ENCODE measurements around the gene KIF21A. TPM values are rescaled to one million over a fixed set of nuclear protein-coding genes. Genes with fewer than 3 reads are reported as not detected.

Gene KIF21A
- total RNA-seq, 2 donors from 2014 or later, result 32.3 to 35.3 TPM

DNA sequence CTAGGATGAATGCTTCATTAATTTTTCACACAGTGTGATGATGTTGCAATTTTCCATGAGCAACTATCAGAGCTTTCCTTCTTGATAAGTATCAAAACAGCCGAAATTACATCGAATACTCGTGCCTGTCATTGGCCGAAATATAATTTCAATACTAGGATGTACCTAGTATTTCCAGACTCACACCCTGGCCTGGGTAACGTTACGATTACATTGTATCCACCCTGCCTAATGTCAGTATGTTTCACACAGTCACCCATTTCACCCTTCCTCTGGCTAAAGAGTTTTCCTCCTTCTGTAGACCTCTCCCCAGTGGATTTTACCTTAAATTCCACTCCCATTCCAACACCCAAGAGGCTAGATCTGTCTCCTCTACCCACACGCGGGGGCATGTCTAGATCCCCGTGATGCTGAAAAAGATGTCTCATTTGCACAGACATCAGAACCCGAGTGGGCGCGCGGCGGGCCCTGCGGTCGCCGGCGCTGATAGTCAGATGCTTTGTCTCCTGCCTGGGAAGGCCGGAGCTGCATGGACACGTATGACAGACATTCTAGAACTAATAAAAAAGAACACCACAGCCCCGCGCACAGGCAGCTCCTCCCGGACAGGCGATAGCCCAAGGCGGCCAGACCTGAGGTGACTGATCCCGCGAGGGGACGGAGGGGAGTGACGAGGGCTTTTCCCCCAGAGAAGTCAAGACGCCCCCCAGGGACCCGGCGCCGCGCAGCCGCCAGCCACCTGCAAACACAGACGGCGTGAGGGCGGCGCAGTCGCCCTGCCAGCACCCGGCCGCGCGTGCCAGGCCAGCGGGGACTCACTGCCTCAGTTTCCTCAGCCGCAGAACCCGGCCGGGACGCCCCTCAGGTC lies 723 bp downstream of the KIF21A start:
- Histone ChIP-seq H3K36me3 (ENCODE audit: control insufficient read depth, insufficient read depth, low read length) (no peaks in the 10 kb centered on the region), H3K4me3 (ENCODE audit: low read length) (peak overlapping the region; percentile 98), H3K27ac (ENCODE audit: low read depth, low read length) (peak overlapping the region; percentile 98), H3K27me3 (ENCODE audit: control insufficient read depth, insufficient read depth, low read length, poor library complexity, severe bottlenecking) (no peaks in the 10 kb centered on the region), H3K4me1 (ENCODE audit: control insufficient read depth, insufficient read depth, low read length) (peaks cover 6% of the 10 kb centered on the region), H3K9me3 (ENCODE audit: control insufficient read depth, low read length) (no peaks in the 10 kb centered on the region), H3K9ac (ENCODE audit: extremely low read depth, low read length, poor library complexity, severe bottlenecking) (peak overlapping the region; percentile 81)
- peaks cover 25% of the 10 kb centered on the region for H3K4me1 Mint-ChIP-seq
- peaks cover 1% of the 10 kb centered on the region for H3K27me3 Mint-ChIP-seq (ENCODE audit: insufficient read depth)
- TF ChIP-seq, protein P1, sequence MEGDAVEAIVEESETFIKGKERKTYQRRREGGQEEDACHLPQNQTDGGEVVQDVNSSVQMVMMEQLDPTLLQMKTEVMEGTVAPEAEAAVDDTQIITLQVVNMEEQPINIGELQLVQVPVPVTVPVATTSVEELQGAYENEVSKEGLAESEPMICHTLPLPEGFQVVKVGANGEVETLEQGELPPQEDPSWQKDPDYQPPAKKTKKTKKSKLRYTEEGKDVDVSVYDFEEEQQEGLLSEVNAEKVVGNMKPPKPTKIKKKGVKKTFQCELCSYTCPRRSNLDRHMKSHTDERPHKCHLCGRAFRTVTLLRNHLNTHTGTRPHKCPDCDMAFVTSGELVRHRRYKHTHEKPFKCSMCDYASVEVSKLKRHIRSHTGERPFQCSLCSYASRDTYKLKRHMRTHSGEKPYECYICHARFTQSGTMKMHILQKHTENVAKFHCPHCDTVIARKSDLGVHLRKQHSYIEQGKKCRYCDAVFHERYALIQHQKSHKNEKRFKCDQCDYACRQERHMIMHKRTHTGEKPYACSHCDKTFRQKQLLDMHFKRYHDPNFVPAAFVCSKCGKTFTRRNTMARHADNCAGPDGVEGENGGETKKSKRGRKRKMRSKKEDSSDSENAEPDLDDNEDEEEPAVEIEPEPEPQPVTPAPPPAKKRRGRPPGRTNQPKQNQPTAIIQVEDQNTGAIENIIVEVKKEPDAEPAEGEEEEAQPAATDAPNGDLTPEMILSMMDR (conservative IDR thresholded peaks at IDR 0.05), result no peak
- H3K4me3 Mint-ChIP-seq, result peak overlapping the region; percentile 83
- H3K36me3 Mint-ChIP-seq (ENCODE audit: low read depth), result no peaks in the 10 kb centered on the region
- H3K9me3 Mint-ChIP-seq, result no peaks in the 10 kb centered on the region
- WGBS, 2 experiments (ENCODE audit: insufficient coverage in 1 of 2, insufficient read length in 1 of 2), result 1 to 3% methylated on average over 28 to 49 of the region's 49 CpGs
- peak; percentile 86 for DNase-seq
- peak overlapping the region; percentile 86 for H3K27ac Mint-ChIP-seq

DNA sequence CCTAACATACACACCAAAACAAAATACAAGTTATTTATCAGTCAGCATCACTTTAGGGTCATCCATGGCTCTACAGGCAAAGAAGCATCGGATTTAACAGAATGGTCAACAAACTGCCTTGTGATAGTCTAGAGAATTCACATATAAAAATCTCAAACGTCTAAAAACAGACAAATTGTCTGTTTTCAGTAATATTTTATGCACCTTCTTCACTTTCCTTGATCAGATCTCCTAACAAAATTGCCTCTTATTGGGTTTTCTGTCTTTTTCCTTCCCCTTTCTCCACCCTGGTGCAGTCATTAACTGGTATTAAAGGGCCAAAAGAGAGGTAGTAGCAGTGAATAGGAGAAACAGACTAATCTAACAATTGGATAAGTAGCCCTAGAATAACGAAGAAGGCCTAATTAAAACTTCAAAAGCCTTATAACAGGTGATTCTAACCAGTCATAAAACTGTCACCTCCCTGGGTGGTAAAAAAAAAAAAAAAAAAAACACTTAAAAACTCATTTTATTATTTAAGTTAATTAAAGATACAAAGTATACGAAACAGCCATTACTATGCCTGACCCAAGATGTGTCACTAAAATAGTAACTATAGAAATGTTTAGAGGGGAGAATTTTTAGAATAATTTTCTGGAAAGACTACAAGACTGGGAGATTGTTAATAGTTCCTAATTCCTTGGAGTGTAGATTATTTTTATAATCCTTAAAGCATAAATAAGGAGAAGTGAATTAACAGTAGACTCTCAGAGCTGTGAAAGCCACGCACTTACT lies 1.5 kb downstream of the KIF21A start:
- Mint-ChIP-seq H3K4me1 (peaks cover 32% of the 10 kb centered on the region), H3K9me3 (no peaks in the 10 kb centered on the region), H3K4me3 (peak overlapping the region; percentile 83), H3K27me3 (ENCODE audit: insufficient read depth) (peaks cover 1% of the 10 kb centered on the region), H3K27ac (peak overlapping the region; percentile 0), H3K36me3 (ENCODE audit: low read depth) (no peaks in the 10 kb centered on the region)
- H3K9ac ChIP-seq (ENCODE audit: extremely low read depth, low read length, poor library complexity, severe bottlenecking), result peak overlapping the region; percentile 81
- peaks cover 9% of the 10 kb centered on the region for H3K4me1 ChIP-seq (ENCODE audit: control insufficient read depth, insufficient read depth, low read length)
- TF ChIP-seq, protein P1 (conservative IDR thresholded peaks at IDR 0.05), result no peak
- DNase-seq, result no peak
- no peak overlapping the region for H3K27ac ChIP-seq (ENCODE audit: low read depth, low read length)
- H3K4me3 ChIP-seq (ENCODE audit: low read length), result peak overlapping the region; percentile 98
- H3K27me3 ChIP-seq (ENCODE audit: control insufficient read depth, insufficient read depth, low read length, poor library complexity, severe bottlenecking), result no peaks in the 10 kb centered on the region
- 37 to 41% methylated on average over 4 of the region's 5 CpGs for WGBS, 2 experiments (ENCODE audit: insufficient coverage in 1 of 2, insufficient read length in 1 of 2)
- H3K9me3 ChIP-seq (ENCODE audit: control insufficient read depth, low read length), result no peaks in the 10 kb centered on the region
- H3K36me3 ChIP-seq (ENCODE audit: control insufficient read depth, insufficient read depth, low read length), result no peaks in the 10 kb centered on the region

DNA sequence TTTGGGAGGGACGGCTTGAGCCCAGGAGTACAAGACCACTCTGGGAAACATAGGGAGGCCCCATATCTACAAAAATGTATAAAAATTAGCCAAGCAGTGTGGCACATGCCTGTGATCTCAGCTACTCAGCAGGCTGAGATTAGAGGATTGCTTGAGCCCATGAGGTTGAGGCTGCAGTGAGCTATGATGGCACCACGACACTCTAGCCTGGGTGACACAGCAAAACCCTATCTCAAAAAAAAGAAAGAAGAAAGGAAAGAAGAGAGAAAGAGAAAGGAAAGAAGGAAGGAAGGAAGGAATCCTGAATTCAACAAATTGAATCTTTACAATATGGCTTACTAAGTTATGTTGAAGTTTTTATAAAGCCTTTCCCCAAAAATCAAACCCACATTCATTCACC lies 2.1 kb downstream of the KIF21A start:
- Mint-ChIP-seq H3K9me3 (no peaks in the 10 kb centered on the region), H3K36me3 (ENCODE audit: low read depth) (no peaks in the 10 kb centered on the region), H3K4me3 (peak overlapping the region; percentile 21), H3K27me3 (ENCODE audit: insufficient read depth) (peaks cover 1% of the 10 kb centered on the region), H3K27ac (peak overlapping the region; percentile 0), H3K4me1 (peaks cover 33% of the 10 kb centered on the region)
- H3K27ac ChIP-seq (ENCODE audit: low read depth, low read length), result no peak overlapping the region
- peak overlapping the region; percentile 16 for H3K9ac ChIP-seq (ENCODE audit: extremely low read depth, low read length, poor library complexity, severe bottlenecking)
- peaks cover 9% of the 10 kb centered on the region for H3K4me1 ChIP-seq (ENCODE audit: control insufficient read depth, insufficient read depth, low read length)
- WGBS, 2 experiments (ENCODE audit: insufficient coverage in 1 of 2, insufficient read length in 1 of 2), result 80% methylated on average over 2 of the region's 2 CpGs; no CpG with 5 or more reads in 1 of the 2 experiments
- H3K36me3 ChIP-seq (ENCODE audit: control insufficient read depth, insufficient read depth, low read length), result no peaks in the 10 kb centered on the region
- no peaks in the 10 kb centered on the region for H3K27me3 ChIP-seq (ENCODE audit: control insufficient read depth, insufficient read depth, low read length, poor library complexity, severe bottlenecking)
- DNase-seq, result peak; percentile 53
- TF ChIP-seq, protein P1 (conservative IDR thresholded peaks at IDR 0.05), result no peak
- peak overlapping the region; percentile 71 for H3K4me3 ChIP-seq (ENCODE audit: low read length)
- H3K9me3 ChIP-seq (ENCODE audit: control insufficient read depth, low read length), result no peaks in the 10 kb centered on the region
